ENCODE measurements around the gene DSCAML1. TPM values are rescaled to one million over a fixed set of nuclear protein-coding genes. Genes with fewer than 3 reads are reported as not detected.

Gene DSCAML1
- total RNA-seq, 1 experiment from 2014 or later = not detected

GRCh38 chr11:117642396-117642795 is 154.6 kb downstream of the DSCAML1 start (continued):
- no peak for TF ChIP-seq CTCF (IDR thresholded peaks at IDR 0.05 in 2 of 3, conservative IDR thresholded peaks at IDR 0.05 in 1 of 3; ENCODE audit: borderline replicate concordance in 1 of 3, insufficient read depth in 1 of 3, low read depth in 2 of 3, low read length in 2 of 3)

- Histone ChIP-seq H3K27me3 (ENCODE audit: insufficient read depth, low read length) (peaks cover 37% of the 10 kb centered on the region), H3K4me3 (replicated peaks in 1 of 2; ENCODE audit: low read depth in 1 of 2, low read length in 2 of 2) (no peak overlapping the region), H3K9me3 (ENCODE audit: control insufficient read depth in 1 of 2, insufficient read depth in 1 of 2, low read depth in 1 of 2, low read length in 2 of 2) (no peaks in the 10 kb centered on the region), H3K4me1 (ENCODE audit: control insufficient read depth in 1 of 2, insufficient read depth in 2 of 2, low read length in 2 of 2) (no peaks in the 10 kb centered on the region), H2AFZ (ENCODE audit: low read depth, low read length, poor library complexity, severe bottlenecking) (no peak overlapping the region), H3K79me2 (ENCODE audit: insufficient read depth, low read length) (no peaks in the 10 kb centered on the region), H3K4me2 (ENCODE audit: low read length) (no peak overlapping the region), H3K9ac (ENCODE audit: low read length) (no peak overlapping the region), H3K27ac (ENCODE audit: low read depth, low read length) (no peak overlapping the region), H3K36me3 (ENCODE audit: control insufficient read depth in 1 of 2, insufficient read depth in 2 of 2, low read length in 2 of 2) (no peaks in the 10 kb centered on the region), H3K9me2 (ENCODE audit: insufficient read depth) (no peaks in the 10 kb centered on the region), H4K20me1 (ENCODE audit: insufficient read depth) (no peaks in the 10 kb centered on the region)
- no peak for ATAC-seq
- ChIA-PET RAD21 (ENCODE audit: low non-redundant PET in 1 of 2, low total read pairs in 2 of 2, uncharacterized antibody in 2 of 2, unreplicated experiment in 2 of 2) (no interaction called here), POLR2A (no interaction called here), CTCF (no interaction called here)
- no peak for DNase-seq (ENCODE audit: low read depth, low spot score)
- intact Hi-C loops (cut with micrococcal nuclease) = no loop called here
- no TSS peak for BruUV-seq (replicated peaks)
- no peak for TF ChIP-seq POLR2A (IDR thresholded peaks at IDR 0.05; ENCODE audit: borderline replicate concordance, extremely low read depth, insufficient read depth, insufficient read length)
- no peak for TF ChIP-seq CEBPB (IDR thresholded peaks at IDR 0.05; ENCODE audit: low read depth)
- no peak for TF ChIP-seq ATF3 (IDR thresholded peaks at IDR 0.05)
- no peak for TF ChIP-seq CBX3 (IDR thresholded peaks at IDR 0.05; ENCODE audit: low read depth)
- no peak for TF ChIP-seq SP1 (IDR thresholded peaks at IDR 0.05; ENCODE audit: low read depth)
- TF ChIP-seq JUND (IDR thresholded peaks at IDR 0.05) = no peak
- TF ChIP-seq ZBTB33 (IDR thresholded peaks at IDR 0.05; ENCODE audit: extremely low read depth, insufficient replicate concordance, low read length) = no peak
- no peak for TF ChIP-seq TCF7L2 (IDR thresholded peaks at IDR 0.05; ENCODE audit: borderline replicate concordance, extremely low read depth, insufficient read depth, insufficient read length)
- no peak for TF ChIP-seq REST (IDR thresholded peaks at IDR 0.05; ENCODE audit: low read depth)
- TF ChIP-seq EZH2phosphoT487 (IDR thresholded peaks at IDR 0.05; ENCODE audit: borderline replicate concordance) = no peak
- no peak for TF ChIP-seq MAX (IDR thresholded peaks at IDR 0.05)
- TF ChIP-seq EZH2 (IDR thresholded peaks at IDR 0.05) = no peak
- no peak for TF ChIP-seq ZNF274 (IDR thresholded peaks at IDR 0.05; ENCODE audit: low read depth, low read length)
Measured at GRCh38 chr11:117641008-117641915, 155.8 kb downstream of the DSCAML1 start.

Data from HCT116 (cell line).